DMS153 treated with DMSO at 0.1 percent for 48 hours (cell line): Measurements from ENCODE around the gene SLC35F2.

ENCODE experiments used
- DNase-seq: peaks from one replicate; lab custom pipeline; 2025; ENCODE audit not compliant: unreplicated experiment; lab: John Stamatoyannopoulos, UW

The SLC35F2 gene

GRCh38 chr11:107743191-107743590 lies 115.4 kb downstream of the SLC35F2 start:
- DNase-seq, result no peak

GRCh38 chr11:107741044-107741823 lies 117.4 kb downstream of the SLC35F2 start:
- peak; percentile 3 for DNase-seq
